ENCODE data around the gene C3orf80. TPM values are rescaled to one million over a fixed set of nuclear protein-coding genes. Genes with fewer than 3 reads are reported as not detected.

The C3orf80 gene
- total and polyA plus RNA-seq, 2 donors (not counting 1 experiment from before 2014, with no cell fraction given) = not detected

DNA sequence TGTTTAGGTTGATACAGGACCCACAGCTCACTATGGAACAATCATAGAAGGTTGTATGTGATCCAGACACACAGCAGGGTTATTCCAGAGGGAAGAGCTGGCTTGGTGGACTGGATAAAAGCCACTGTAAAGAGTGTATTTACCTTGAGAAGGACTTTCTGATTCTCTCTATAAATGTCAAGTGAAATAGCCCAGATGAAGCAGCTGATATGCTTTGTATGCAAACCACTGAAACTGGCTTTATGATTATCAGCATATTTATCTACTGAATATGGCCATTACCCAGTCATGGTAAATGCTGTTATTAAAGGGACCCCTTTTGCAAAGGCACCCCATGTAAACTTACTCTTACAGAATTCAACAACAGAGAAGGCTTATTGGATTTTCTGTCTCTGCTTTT is 28.1 kb downstream of the C3orf80 start:
- no peaks in the 10 kb centered on the region for H3K79me2 ChIP-seq (ENCODE audit: control insufficient read depth, insufficient read depth, low read length)
- no peak overlapping the region for H3K27ac ChIP-seq (ENCODE audit: low read length in 2 of 2)
- Mint-ChIP-seq H3K4me1 (no peaks in the 10 kb centered on the region), H3K4me3 (no peak overlapping the region), H3K27ac (no peak overlapping the region), H3K27me3 (no peaks in the 10 kb centered on the region), H3K9me3 (ENCODE audit: insufficient read depth) (no peaks in the 10 kb centered on the region)
- no peaks in the 10 kb centered on the region for H4K20me1 ChIP-seq (ENCODE audit: control insufficient read depth, insufficient read depth, low read length, poor library complexity, severe bottlenecking)
- no peak overlapping the region for H3K4me3 ChIP-seq (ENCODE audit: control extremely low read depth in 1 of 5, extremely low read depth in 1 of 5, insufficient read depth in 1 of 5, low read depth in 2 of 5, low read length in 4 of 5)
- intact Hi-C loops (cut with micrococcal nuclease) = no loop called here
- no peak overlapping the region for H3K4me2 ChIP-seq (replicated peaks; ENCODE audit: low read depth, low read length, poor library complexity, severe bottlenecking)
- no peak for ATAC-seq (ENCODE audit: low read depth)
- DNase-seq = no peak
- H3K9me3 ChIP-seq (ENCODE audit: control extremely low read depth in 1 of 3, control insufficient read depth in 2 of 3, insufficient read depth in 1 of 3, low read length in 2 of 3) = no peaks in the 10 kb centered on the region
- ChIA-PET CTCF (no interaction called here), POLR2A (no interaction called here)
- no peaks in the 10 kb centered on the region for H3K27me3 ChIP-seq (replicated peaks in 1 of 4; ENCODE audit: control extremely low read depth in 1 of 4, control insufficient read depth in 3 of 4, insufficient read depth in 4 of 4, low read length in 3 of 4)
- TF ChIP-seq CTCF (IDR thresholded peaks at IDR 0.05) (no peak), EZH2 (IDR thresholded peaks at IDR 0.05; ENCODE audit: borderline replicate concordance, insufficient read depth, low read depth, low read length, poor library complexity, severe bottlenecking) (no peak)
- H2AFZ ChIP-seq (ENCODE audit: insufficient read depth, low read depth, low read length, poor library complexity, severe bottlenecking) = no peak overlapping the region
- H3K36me3 ChIP-seq (replicated peaks in 1 of 2; ENCODE audit: control extremely low read depth in 1 of 2, control insufficient read depth in 1 of 2, extremely low read depth in 1 of 2, insufficient read depth in 2 of 2, low read length in 1 of 2) = peaks cover 0 to 2% of the 10 kb centered on the region in 2 experiments
- H3K9ac ChIP-seq (ENCODE audit: low read length) = no peak overlapping the region
- no peaks in the 10 kb centered on the region for H3K4me1 ChIP-seq (ENCODE audit: control insufficient read depth in 2 of 2, insufficient read depth in 2 of 2, low read length in 2 of 2)

DNA sequence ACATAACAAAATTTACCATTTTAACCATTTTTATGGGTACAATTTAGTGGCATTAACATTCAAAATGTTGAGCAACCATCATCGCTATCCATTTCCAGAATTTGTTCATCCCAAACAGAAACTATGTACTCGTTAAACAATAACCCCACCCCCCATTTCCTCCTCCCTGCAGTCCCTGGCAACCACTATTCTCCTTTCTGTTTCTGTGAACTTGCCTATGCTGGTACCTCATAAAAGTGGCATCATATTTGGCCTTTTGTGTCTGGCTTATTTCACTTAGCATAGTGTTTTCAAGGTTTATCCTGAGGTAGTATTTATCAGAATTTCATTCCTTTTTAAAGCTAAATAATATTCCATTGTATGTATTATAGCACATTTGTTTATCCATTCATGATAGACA is 32.4 kb downstream of the C3orf80 start:
- H4K20me1 ChIP-seq (ENCODE audit: control insufficient read depth, insufficient read depth, low read length, poor library complexity, severe bottlenecking) = no peaks in the 10 kb centered on the region
- H3K9me3 ChIP-seq (ENCODE audit: control extremely low read depth in 1 of 3, control insufficient read depth in 2 of 3, insufficient read depth in 1 of 3, low read length in 2 of 3) = no peaks in the 10 kb centered on the region
- intact Hi-C loops (cut with micrococcal nuclease) = no loop called here
- no peak overlapping the region for H3K4me3 ChIP-seq (ENCODE audit: control extremely low read depth in 1 of 5, extremely low read depth in 1 of 5, insufficient read depth in 1 of 5, low read depth in 2 of 5, low read length in 4 of 5)
- Mint-ChIP-seq H3K4me1 (no peaks in the 10 kb centered on the region), H3K4me3 (no peak overlapping the region), H3K27ac (no peak overlapping the region), H3K9me3 (ENCODE audit: insufficient read depth) (no peaks in the 10 kb centered on the region), H3K27me3 (no peaks in the 10 kb centered on the region)
- 33% methylated on average over 1 of the region's 2 CpGs for WGBS (ENCODE audit: insufficient coverage)
- H3K27me3 ChIP-seq (replicated peaks in 1 of 4; ENCODE audit: control extremely low read depth in 1 of 4, control insufficient read depth in 3 of 4, insufficient read depth in 4 of 4, low read length in 3 of 4) = no peaks in the 10 kb centered on the region
- H3K36me3 ChIP-seq (replicated peaks in 1 of 2; ENCODE audit: control extremely low read depth in 1 of 2, control insufficient read depth in 1 of 2, extremely low read depth in 1 of 2, insufficient read depth in 2 of 2, low read length in 1 of 2) = peaks cover 0 to 2% of the 10 kb centered on the region in 2 experiments
- ATAC-seq (ENCODE audit: low read depth) = no peak
- no peaks in the 10 kb centered on the region for H3K4me1 ChIP-seq (ENCODE audit: control insufficient read depth in 2 of 2, insufficient read depth in 2 of 2, low read length in 2 of 2)
- no peak for DNase-seq
- no peak overlapping the region for H2AFZ ChIP-seq (ENCODE audit: insufficient read depth, low read depth, low read length, poor library complexity, severe bottlenecking)
- H3K9ac ChIP-seq (ENCODE audit: low read length) = no peak overlapping the region
- H3K4me2 ChIP-seq (replicated peaks; ENCODE audit: low read depth, low read length, poor library complexity, severe bottlenecking) = no peak overlapping the region
- CTCF ChIA-PET = no interaction called here
- TF ChIP-seq CTCF (IDR thresholded peaks at IDR 0.05) (no peak), EZH2 (IDR thresholded peaks at IDR 0.05; ENCODE audit: borderline replicate concordance, insufficient read depth, low read depth, low read length, poor library complexity, severe bottlenecking) (no peak)
- H3K27ac ChIP-seq (ENCODE audit: low read length in 2 of 2) = no peak overlapping the region
- POLR2A ChIA-PET = no interaction called here
- H3K79me2 ChIP-seq (ENCODE audit: control insufficient read depth, insufficient read depth, low read length) = no peaks in the 10 kb centered on the region

Data from B cell (primary cell).